ENCODE data around the gene SORCS2. TPM values are rescaled to one million over a fixed set of nuclear protein-coding genes. Genes with fewer than 3 reads are reported as not detected.

Gene SORCS2
- total and polyA plus RNA-seq, 2 of the 8 experiments (the other 6 are each of a cell fraction or from before 2014, with no cell fraction given): 0.36 to 1.8 TPM

DNA sequence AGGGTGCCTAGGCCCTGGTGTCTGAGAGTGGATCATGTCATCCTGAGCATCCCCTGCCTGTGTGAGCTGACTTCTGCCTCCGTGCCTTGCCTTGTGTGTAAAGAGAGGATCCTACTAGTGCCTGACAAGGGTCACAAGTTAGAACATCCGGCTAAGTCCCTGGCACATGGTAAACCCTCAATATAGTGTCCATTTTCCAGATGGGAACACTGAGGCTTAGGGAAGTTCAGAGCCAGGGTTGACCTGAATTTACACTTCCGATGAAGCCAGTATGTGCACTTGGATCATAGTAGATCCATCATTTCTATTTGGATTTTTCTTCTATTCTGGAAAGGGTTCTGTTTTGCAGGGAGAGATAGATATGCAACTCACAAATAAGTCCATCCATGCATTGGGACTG is 254.9 kb downstream of the SORCS2 start:
- Histone ChIP-seq H2AK5ac (ENCODE audit: low read depth, low read length) (no peak overlapping the region), H3K4me2 (ENCODE audit: insufficient read depth in 1 of 2, low read depth in 2 of 2, low read length in 2 of 2) (no peak overlapping the region), H3K4ac (replicated peaks; ENCODE audit: insufficient read length, low read depth, low read length) (no peak overlapping the region), H3K79me1 (ENCODE audit: low read depth, low read length) (no peaks in the 10 kb centered on the region), H4K91ac (replicated peaks; ENCODE audit: insufficient read length, low read length) (no peak overlapping the region), H4K5ac (ENCODE audit: insufficient read length, low read depth, low read length) (no peak overlapping the region), H3K23ac (ENCODE audit: insufficient read length) (no peak overlapping the region), H3K36me3 (ENCODE audit: control insufficient read depth in 2 of 4, insufficient read depth in 4 of 4, low read length in 3 of 4) (no peaks in the 10 kb centered on the region; a peak in 1 of 8 replicates), H3K14ac (ENCODE audit: insufficient read length) (no peak overlapping the region), H3K23me2 (ENCODE audit: low read depth, low read length) (peaks cover 5% of the 10 kb centered on the region; the same call in 1 of the 2 replicates), H2BK5ac (ENCODE audit: low read depth, low read length) (no peak overlapping the region), H2BK12ac (ENCODE audit: low read depth, low read length) (no peak overlapping the region), H2BK15ac (ENCODE audit: low read length) (no peak overlapping the region), H3K27ac (ENCODE audit: low read depth, low read length) (no peak overlapping the region), H3K79me2 (ENCODE audit: control insufficient read depth in 1 of 2, insufficient read depth in 2 of 2, low read length in 2 of 2) (no peaks in the 10 kb centered on the region), H3K27me3 (replicated peaks in 1 of 4; ENCODE audit: control insufficient read depth in 3 of 4, extremely low read depth in 1 of 4, insufficient read depth in 3 of 4, low read length in 3 of 4) (no peaks in the 10 kb centered on the region; a peak in 1 of 7 replicates), H3K4me3 (ENCODE audit: extremely low read depth in 1 of 4, insufficient read depth in 2 of 4, low read depth in 3 of 4, low read length in 4 of 4) (no peak overlapping the region), H4K8ac (ENCODE audit: extremely low read depth, insufficient read depth, low read length) (0 out of 2 replicates have a peak overlapping the region, but pooled peaks have one; percentile 23), H3K9ac (replicated peaks in 1 of 4; ENCODE audit: extremely low read depth in 1 of 4, low read depth in 3 of 4, low read length in 3 of 4) (no peak overlapping the region), H2BK20ac (ENCODE audit: low read length) (no peak overlapping the region), H3K9me3 (ENCODE audit: insufficient read depth in 2 of 2, low read depth in 1 of 2, low read length in 1 of 2) (no peaks in the 10 kb centered on the region), H2AFZ (ENCODE audit: low read length) (no peak overlapping the region), H2BK120ac (replicated peaks; ENCODE audit: low read depth, low read length) (no peak overlapping the region), H3K18ac (ENCODE audit: extremely low read depth, low read length) (no peak overlapping the region), H3K4me1 (replicated peaks in 1 of 4; ENCODE audit: control insufficient read depth in 3 of 4, insufficient read depth in 4 of 4, low read length in 3 of 4) (peaks cover 0 to 7% (median under 1%) of the 10 kb centered on the region in 4 experiments; a peak in 2 of 7 replicates), H4K20me1 (replicated peaks in 1 of 2; ENCODE audit: control insufficient read depth in 1 of 2, insufficient read depth in 2 of 2, low read length in 2 of 2) (no peaks in the 10 kb centered on the region), H3K56ac (replicated peaks; ENCODE audit: insufficient read length, low read depth, low read length) (no peak overlapping the region)
- ChIA-PET POLR2A (ENCODE audit: partially characterized antibody) (no interaction called here), CTCF (ENCODE audit: partially characterized antibody) (interaction anchor here (0.6 kb wide), 1 partner anchor 466 kb away, joined by 3 read pairs; no protein-coding TSS in a partner anchor)
- TF ChIP-seq CTBP2 (IDR thresholded peaks at IDR 0.05; ENCODE audit: borderline replicate concordance, insufficient read depth, insufficient read length, low read length): no peak
- no peak for TF ChIP-seq POLR2A (IDR thresholded peaks at IDR 0.05; ENCODE audit: control extremely low read depth in 1 of 2, low read depth in 2 of 2, low read length in 2 of 2)
- no peak for TF ChIP-seq BCL11A (IDR thresholded peaks at IDR 0.05; ENCODE audit: low read depth in 2 of 2, low read length in 2 of 2)
- no peak for TF ChIP-seq TAF1 (IDR thresholded peaks at IDR 0.05; ENCODE audit: low read depth, low read length)
- TF ChIP-seq MAFK (IDR thresholded peaks at IDR 0.05; ENCODE audit: low read depth, low read length): no peak
- TF ChIP-seq SUZ12 (IDR thresholded peaks at IDR 0.05; ENCODE audit: low read length): no peak
- no peak for TF ChIP-seq HDAC2 (IDR thresholded peaks at IDR 0.05; ENCODE audit: borderline replicate concordance in 1 of 2, low read depth in 2 of 2, low read length in 2 of 2)
- TF ChIP-seq SRF (IDR thresholded peaks at IDR 0.05; ENCODE audit: low read depth, low read length): no peak
- no peak for TF ChIP-seq SP1 (IDR thresholded peaks at IDR 0.05; ENCODE audit: low read depth, low read length)
- TF ChIP-seq KDM1A (IDR thresholded peaks at IDR 0.05; ENCODE audit: borderline replicate concordance, low read length): no peak
- no peak for TF ChIP-seq PHF8 (conservative IDR thresholded peaks at IDR 0.05; ENCODE audit: low read depth, low read length)
- DNase-seq (ENCODE audit: low read depth in 1 of 2, low spot score in 2 of 2) (no peak), FAIRE-seq (no peak)
- 85% methylated on average over 3 of the region's 3 CpGs; no CpG with 5 or more reads in 1 of the 2 experiments for WGBS, 2 experiments (ENCODE audit: extremely low coverage in 1 of 2, insufficient coverage in 1 of 2, insufficient read length in 1 of 2, insufficient replicate concordance in 2 of 2, low coverage in 1 of 2, low lambda C conversion rate in 2 of 2, missing lambda C conversion rate in 1 of 2)
